GM23248 (cell line): ENCODE results near the gene SULT1A2. TPM values are rescaled to one million over a fixed set of nuclear protein-coding genes. Genes with fewer than 3 reads are reported as not detected.

Experiments
- DNase-seq: peaks from one replicate; pipeline ENCODE4 v3.0.0-alpha.2; 2015
- H2AFZ ChIP-seq: fragments of 200-600 bp; sonication (generic); 2 replicates; pipeline ENCODE4 v1.6.1; 2016; ENCODE audit warnings: antibody characterized with exemption
- H3F3A ChIP-seq: fragments of 200-600 bp; sonication (generic); 2 replicates; pipeline ENCODE4 v1.6.1; 2016; ENCODE audit warnings: mild to moderate bottlenecking, antibody characterized with exemption, mixed run types; ENCODE audit not compliant: insufficient read depth
- H3K27ac ChIP-seq: fragments of 200-600 bp; sonication (generic); 2 replicates; pipeline ENCODE4 v1.5.1; 2016; ENCODE audit warnings: mild to moderate bottlenecking
- H3K27me3 ChIP-seq: fragments of 200-600 bp; sonication (generic); replicated peaks from 2 replicates; pipeline ENCODE4 v1.6.1; 2016; ENCODE audit warnings: mild to moderate bottlenecking; ENCODE audit not compliant: insufficient read depth
- H3K36me3 ChIP-seq: fragments of 200-600 bp; sonication (generic); 2 replicates; pipeline ENCODE4 v1.6.1; 2016; ENCODE audit warnings: low read depth, mild to moderate bottlenecking
- H3K4me1 ChIP-seq: fragments of 200-600 bp; sonication (generic); 2 replicates; pipeline ENCODE4 v1.6.1; 2016; ENCODE audit warnings: mild to moderate bottlenecking; ENCODE audit not compliant: insufficient read depth
- H3K4me2 ChIP-seq: fragments of 200-600 bp; sonication (generic); one replicate; pipeline ENCODE4 v1.6.1; 2016; ENCODE audit warnings: mild to moderate bottlenecking; ENCODE audit not compliant: unreplicated experiment
- H3K4me3 ChIP-seq: fragments of 200-600 bp; sonication (generic); 2 replicates; pipeline ENCODE4 v1.5.1; 2016; ENCODE audit warnings: mild to moderate bottlenecking
- H3K79me2 ChIP-seq: fragments of 200-600 bp; sonication (generic); 2 replicates; pipeline ENCODE4 v1.6.1; 2016; ENCODE audit warnings: mild to moderate bottlenecking; ENCODE audit not compliant: insufficient read depth
- H3K9ac ChIP-seq: fragments of 200-600 bp; sonication (generic); 2 replicates; pipeline ENCODE4 v1.6.1; 2016; ENCODE audit warnings: mild to moderate bottlenecking
- H3K9me2 ChIP-seq: fragments of 200-600 bp; sonication (generic); 2 replicates; pipeline ENCODE4 v1.6.1; 2016; ENCODE audit warnings: mixed run types, mild to moderate bottlenecking, moderate library complexity; ENCODE audit not compliant: insufficient read depth
- H3K9me3 ChIP-seq: fragments of 200-600 bp; sonication (generic); one replicate; pipeline ENCODE4 v1.6.1; 2017; ENCODE audit warnings: low read depth
- H4K20me1 ChIP-seq: fragments of 200-600 bp; sonication (generic); 2 replicates; pipeline ENCODE4 v1.6.0; 2016; ENCODE audit not compliant: insufficient read depth
- EZH2 ChIP-seq: fragments of 200-600 bp; sonication (generic); IDR thresholded peaks from 2 replicates; pipeline ENCODE4 v1.6.1; 2018; ENCODE audit warnings: antibody characterized with exemption, mild to moderate bottlenecking; ENCODE audit not compliant: insufficient read depth, poor library complexity, severe bottlenecking
- EZH2phosphoT487 ChIP-seq: fragments of 200-600 bp; sonication (generic); IDR thresholded peaks from 2 replicates; pipeline ENCODE4 v1.6.1; 2018; ENCODE audit warnings: antibody characterized with exemption, moderate library complexity, mild to moderate bottlenecking, low read depth; ENCODE audit not compliant: insufficient read depth
- WGBS, 2 experiments: methylation state at CpG; one replicate each; pipeline ENCODE4 v1.1.6; 2015 to 2017; ENCODE audit warnings: low lambda C conversion rate in 2 of 2, low coverage in 1 of 2; ENCODE audit errors: missing lambda C conversion rate in 2 of 2; 5-methylcytosine and 5-hydroxymethylcytosine counted together
- in situ Hi-C: fragments of 300-500 bp; cut with MboI; formaldehyde crosslinking; loops from 2 replicates; pipeline ENCODE4 v1.15.0; 2020
- polyA plus RNA-seq: library from polyadenylated mRNA; unstranded; fragments of >200 nt; fragmentation: Nextera tagmentation; extraction: Ambion mirVana; gene quantifications from 2 replicates; pipeline ENCODE4 v1.2.1, GENCODE V29; 2016
- total RNA-seq: library from RNA; depleted of rRNA; stranded (reverse); fragments of >200 nt; shearing (Covaris generic); gene quantifications from 2 replicates; pipeline ENCODE4 v1.2.3, GENCODE V29; 2014

Gene SULT1A2
- total and polyA plus RNA-seq, 2 experiments from 2014 or later: not detected

DNA sequence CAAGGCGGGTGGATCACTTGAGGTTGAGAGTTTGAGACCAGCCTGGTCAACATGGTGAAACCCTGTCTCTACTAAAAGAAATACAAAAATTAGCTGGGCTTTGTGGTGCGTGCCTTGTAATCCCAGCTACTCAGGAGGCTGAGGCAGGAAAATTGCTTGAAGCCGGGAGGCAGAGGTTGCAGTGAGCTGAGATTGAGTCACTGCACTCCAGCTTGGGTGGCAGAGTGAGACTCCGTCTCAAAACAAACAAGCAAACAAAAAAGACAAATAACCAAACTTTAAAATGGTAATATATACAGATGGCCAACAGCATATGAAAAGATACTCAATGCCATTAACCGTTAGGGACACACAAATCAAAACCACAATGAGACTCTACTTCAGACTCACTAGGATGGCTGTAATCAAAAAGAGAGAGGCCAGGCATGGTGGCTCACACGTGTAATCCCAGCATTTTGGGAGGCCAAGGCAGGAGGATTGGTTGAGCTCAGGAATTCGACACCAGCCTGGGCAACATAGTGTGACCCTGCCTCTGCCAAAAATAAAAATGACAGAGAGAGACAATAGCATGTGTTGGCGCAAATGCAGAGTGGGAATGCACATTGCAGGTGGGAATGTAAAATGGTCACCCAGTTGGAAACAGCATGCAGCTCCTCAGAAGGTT lies 21.3 kb downstream of the SULT1A2 start:
- no peak for DNase-seq
- Histone ChIP-seq H3K9me3 (no peaks in the 10 kb centered on the region), H3K4me2 (no peak overlapping the region), H4K20me1 (no peaks in the 10 kb centered on the region), H3K36me3 (no peaks in the 10 kb centered on the region), H3K79me2 (no peaks in the 10 kb centered on the region), H2AFZ (no peak overlapping the region), H3K9ac (no peak overlapping the region), H3K27ac (no peak overlapping the region), H3K9me2 (no peaks in the 10 kb centered on the region), H3K4me1 (no peaks in the 10 kb centered on the region), H3K4me3 (no peak overlapping the region), H3K27me3 (no peaks in the 10 kb centered on the region), H3F3A (no peaks in the 10 kb centered on the region)
- WGBS, 2 experiments: 80 to 83% methylated on average over 8 of the region's 8 CpGs
- TF ChIP-seq EZH2phosphoT487: no peak
- in situ Hi-C loops: loop anchor here (10.0 kb wide), 1 partner anchor 49 kb away; no protein-coding TSS in a partner anchor

- H3K27me3 ChIP-seq: no peaks in the 10 kb centered on the region
- no peaks in the 10 kb centered on the region for H3F3A ChIP-seq
- no peak overlapping the region for H3K4me2 ChIP-seq
- H4K20me1 ChIP-seq: no peaks in the 10 kb centered on the region
- in situ Hi-C loops: loop anchor here (10.0 kb wide), 1 partner anchor 50 kb away; no protein-coding TSS in a partner anchor
- H3K36me3 ChIP-seq: no peaks in the 10 kb centered on the region
- H2AFZ ChIP-seq: no peak overlapping the region
- H3K9me3 ChIP-seq: no peaks in the 10 kb centered on the region
- no peaks in the 10 kb centered on the region for H3K9me2 ChIP-seq
- 95% methylated on average over 2 of the region's 2 CpGs for WGBS, 2 experiments
- H3K9ac ChIP-seq: no peak overlapping the region
- no peak for TF ChIP-seq EZH2
- TF ChIP-seq EZH2phosphoT487: no peak
- no peaks in the 10 kb centered on the region for H3K79me2 ChIP-seq
- H3K4me1 ChIP-seq: no peaks in the 10 kb centered on the region
- H3K4me3 ChIP-seq: no peak overlapping the region
- no peak overlapping the region for H3K27ac ChIP-seq
- DNase-seq: no peak
Observed at GRCh38 chr16:28574925-28575324, 21.9 kb downstream of the SULT1A2 start.

DNA sequence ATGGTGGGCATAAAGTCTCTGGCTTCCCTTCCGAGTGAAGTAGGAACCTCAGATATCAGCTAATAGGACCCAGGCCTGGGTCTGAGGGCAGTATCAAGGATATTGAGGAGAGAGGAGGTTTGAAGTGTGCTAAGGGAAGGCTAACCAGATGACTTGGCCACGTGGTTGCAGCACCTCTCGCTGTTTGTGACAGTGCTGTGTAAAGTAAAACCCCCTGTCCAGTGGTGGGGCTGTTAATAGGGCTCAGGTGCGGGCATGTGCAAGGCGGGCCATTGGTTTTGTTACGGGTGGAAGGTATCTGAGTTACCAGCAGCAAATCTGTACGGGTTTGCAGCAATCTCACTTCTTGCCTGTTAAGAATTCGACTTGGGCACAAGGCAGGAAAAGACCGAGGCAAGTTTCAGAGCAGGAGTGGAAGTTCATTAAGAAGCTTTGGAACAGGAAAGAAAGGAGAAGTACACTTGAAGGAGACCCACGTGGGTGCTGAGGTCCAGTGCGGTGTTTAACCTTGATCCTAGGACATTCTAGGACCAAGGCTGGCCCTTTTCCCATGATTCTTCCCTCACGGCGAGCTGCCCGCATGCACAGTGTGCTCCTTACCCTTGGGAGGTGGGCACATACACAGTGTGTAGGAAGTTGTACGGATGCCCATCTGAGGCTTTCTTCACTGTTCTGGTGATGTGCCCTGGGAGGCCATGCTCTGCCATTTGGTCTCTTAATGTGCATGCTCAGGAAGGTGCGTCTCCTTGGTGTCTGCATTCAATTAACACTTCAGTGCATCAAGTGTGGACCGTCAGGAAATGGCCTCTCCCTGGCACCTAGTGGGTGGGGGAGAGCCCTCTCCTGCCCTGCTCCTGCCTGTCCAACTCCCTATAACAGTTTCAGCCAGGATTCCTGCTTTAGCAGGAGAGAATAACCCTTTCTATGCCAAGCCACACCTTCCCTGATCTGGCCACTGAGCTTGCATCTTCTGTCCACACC lies 22.8 kb downstream of the SULT1A2 start:
- Histone ChIP-seq H3K79me2 (no peaks in the 10 kb centered on the region), H3K9me3 (no peaks in the 10 kb centered on the region), H3K36me3 (no peaks in the 10 kb centered on the region), H3K4me3 (no peak overlapping the region), H3F3A (no peaks in the 10 kb centered on the region), H3K9ac (no peak overlapping the region), H3K27me3 (no peaks in the 10 kb centered on the region), H4K20me1 (no peaks in the 10 kb centered on the region), H3K27ac (no peak overlapping the region), H3K4me2 (no peak overlapping the region), H3K4me1 (no peaks in the 10 kb centered on the region), H3K9me2 (no peaks in the 10 kb centered on the region), H2AFZ (no peak overlapping the region)
- TF ChIP-seq EZH2 (no peak), EZH2phosphoT487 (no peak)
- no peak for DNase-seq
- in situ Hi-C loops: loop anchor here (10.0 kb wide), 1 partner anchor 51 kb away; no protein-coding TSS in a partner anchor
- 84 to 85% methylated on average over 17 of the region's 17 CpGs for WGBS, 2 experiments

DNA sequence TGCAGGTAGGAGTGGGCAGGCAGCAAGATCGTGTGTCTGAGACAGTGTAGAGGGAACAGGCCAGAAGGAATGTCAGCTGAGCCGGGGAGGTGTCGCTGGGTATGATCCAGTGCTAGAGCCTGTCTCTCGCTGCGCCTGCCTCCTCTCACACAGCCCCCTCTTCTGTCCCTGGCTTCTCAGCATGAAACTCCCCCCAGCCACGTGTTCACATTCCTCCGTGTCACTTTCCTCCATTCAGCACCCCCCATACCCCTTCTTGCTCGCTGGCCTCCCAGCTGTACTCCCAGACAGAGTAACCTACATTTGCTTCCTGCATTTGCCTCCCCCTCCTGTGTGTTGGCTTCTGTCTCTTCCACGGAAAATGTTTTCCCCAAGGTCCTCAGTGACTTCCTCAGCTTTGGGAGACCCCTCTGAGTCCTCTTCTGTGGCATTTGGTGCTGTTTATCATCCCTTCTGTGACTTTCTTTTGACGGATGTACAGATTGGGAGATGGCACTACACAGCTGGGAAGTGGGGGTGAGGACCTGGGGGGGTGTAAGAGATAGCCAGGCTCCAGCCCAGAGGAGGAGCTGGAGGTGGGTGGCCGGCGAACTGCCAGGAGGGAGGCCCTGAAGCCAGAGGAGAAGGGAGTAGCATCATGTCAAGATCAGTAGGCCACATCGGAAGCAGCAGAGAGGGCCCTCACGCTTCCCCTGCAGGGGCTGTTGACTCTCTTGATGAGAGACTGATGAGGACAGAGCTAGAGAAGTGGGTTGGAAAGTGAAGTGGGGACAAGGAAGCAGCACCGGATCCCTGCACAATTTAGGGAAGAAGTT lies 23.9 kb downstream of the SULT1A2 start:
- H2AFZ ChIP-seq: no peak overlapping the region
- peak; percentile 19 for DNase-seq
- H3K4me3 ChIP-seq: no peak overlapping the region
- no peaks in the 10 kb centered on the region for H3K9me3 ChIP-seq
- H3K9me2 ChIP-seq: no peaks in the 10 kb centered on the region
- in situ Hi-C loops: loop anchor here (10.0 kb wide), 1 partner anchor 52 kb away; no protein-coding TSS in a partner anchor
- no peaks in the 10 kb centered on the region for H3F3A ChIP-seq
- no peaks in the 10 kb centered on the region for H3K79me2 ChIP-seq
- no peak overlapping the region; the same call in 1 of the 2 replicates for H3K9ac ChIP-seq
- TF ChIP-seq EZH2: no peak
- no peak for TF ChIP-seq EZH2phosphoT487
- H3K27me3 ChIP-seq: no peaks in the 10 kb centered on the region
- H3K36me3 ChIP-seq: no peaks in the 10 kb centered on the region
- no peaks in the 10 kb centered on the region for H4K20me1 ChIP-seq
- H3K27ac ChIP-seq: no peak overlapping the region
- no peaks in the 10 kb centered on the region for H3K4me1 ChIP-seq
- H3K4me2 ChIP-seq: no peak overlapping the region
- whole genome bisulfite sequencing, 2 experiments: 34 to 36% methylated on average over 15 of the region's 15 CpGs
